ENCODE measurements around the gene DLG2. TPM values are rescaled to one million over a fixed set of nuclear protein-coding genes. Genes with fewer than 3 reads are reported as not detected.

Gene DLG2
- polyA plus RNA-seq, 3 donors = 0.24 to 0.39 TPM; not detected in 1

- no peaks in the 10 kb centered on the region for H4K20me1 ChIP-seq (ENCODE audit: insufficient read depth, low read length)
- DNase-seq = no peak
- H3K36me3 ChIP-seq (replicated peaks in 1 of 2; ENCODE audit: control insufficient read depth in 1 of 2, insufficient read depth in 2 of 2, low read length in 2 of 2) = no peaks in the 10 kb centered on the region
- no CpG with 5 or more reads among the region's 3 CpGs for WGBS (ENCODE audit: insufficient coverage)
- no peak overlapping the region for H3K27ac ChIP-seq (ENCODE audit: low read depth in 1 of 2, low read length in 2 of 2)
- H3K4me3 Mint-ChIP-seq = no peak overlapping the region
- H2AFZ ChIP-seq (ENCODE audit: insufficient read depth, low read depth, low read length, poor library complexity, severe bottlenecking) = no peak overlapping the region
- no peaks in the 10 kb centered on the region for H3K36me3 Mint-ChIP-seq
- no peak overlapping the region for H3K9ac ChIP-seq (ENCODE audit: insufficient read depth, low read length, poor library complexity, severe bottlenecking)
- H3K4me1 Mint-ChIP-seq = no peaks in the 10 kb centered on the region
- H3K79me2 ChIP-seq (ENCODE audit: insufficient read depth, low read length) = no peaks in the 10 kb centered on the region
- peaks cover 0 to 1% (median 0%) of the 10 kb centered on the region in 3 donors for H3K27me3 Mint-ChIP-seq (ENCODE audit: low read depth in 3 of 3)
- H3K27me3 ChIP-seq (ENCODE audit: control insufficient read depth in 2 of 2, insufficient read depth in 2 of 2, low read length in 2 of 2) = no peaks in the 10 kb centered on the region
- H3K4me3 ChIP-seq (replicated peaks in 1 of 3; ENCODE audit: low read depth in 2 of 3, low read length in 3 of 3) = no peak overlapping the region
- H3K27ac Mint-ChIP-seq = no peak overlapping the region
- H3K9me3 Mint-ChIP-seq = peaks cover 0 to 7% (median 0%) of the 10 kb centered on the region in 7 donors
- no peak overlapping the region for H3K4me2 ChIP-seq (replicated peaks; ENCODE audit: extremely low read depth, low read length, poor library complexity, severe bottlenecking)
- H3K4me1 ChIP-seq (ENCODE audit: control insufficient read depth in 1 of 2, insufficient read depth in 2 of 2, low read length in 2 of 2) = no peaks in the 10 kb centered on the region
- intact Hi-C loops (cut with micrococcal nuclease) = no loop called here
- no peaks in the 10 kb centered on the region for H3K9me3 ChIP-seq (replicated peaks in 1 of 2; ENCODE audit: control insufficient read depth in 1 of 2, insufficient read depth in 1 of 2, low read length in 2 of 2)
- TF ChIP-seq CTCF (IDR thresholded peaks at IDR 0.05) = no peak
These were observed 2001.8 kb downstream of the DLG2 start for GRCh38 chr11:83625336-83625735.

- H3K4me3 ChIP-seq (replicated peaks in 1 of 3; ENCODE audit: low read depth in 2 of 3, low read length in 3 of 3) = no peak overlapping the region
- H3K27me3 ChIP-seq (ENCODE audit: control insufficient read depth in 2 of 2, insufficient read depth in 2 of 2, low read length in 2 of 2) = no peaks in the 10 kb centered on the region
- no peak for DNase-seq
- intact Hi-C loops (cut with micrococcal nuclease) = no loop called here
- H3K9ac ChIP-seq (ENCODE audit: insufficient read depth, low read length, poor library complexity, severe bottlenecking) = no peak overlapping the region
- H3K4me3 Mint-ChIP-seq = no peak overlapping the region
- H3K27ac Mint-ChIP-seq = no peak overlapping the region
- no peaks in the 10 kb centered on the region for H3K4me1 Mint-ChIP-seq
- H3K36me3 Mint-ChIP-seq = no peaks in the 10 kb centered on the region
- H3K36me3 ChIP-seq (replicated peaks in 1 of 2; ENCODE audit: control insufficient read depth in 1 of 2, insufficient read depth in 2 of 2, low read length in 2 of 2) = no peaks in the 10 kb centered on the region
- H3K27ac ChIP-seq (ENCODE audit: low read depth in 1 of 2, low read length in 2 of 2) = no peak overlapping the region
- no peak for TF ChIP-seq CTCF (IDR thresholded peaks at IDR 0.05)
- no peaks in the 10 kb centered on the region for H3K9me3 ChIP-seq (replicated peaks in 1 of 2; ENCODE audit: control insufficient read depth in 1 of 2, insufficient read depth in 1 of 2, low read length in 2 of 2)
- no CpG with 5 or more reads among the region's 1 CpG for WGBS (ENCODE audit: insufficient coverage)
- no peak overlapping the region for H3K4me2 ChIP-seq (replicated peaks; ENCODE audit: extremely low read depth, low read length, poor library complexity, severe bottlenecking)
- peaks cover 0 to 3% (median 0%) of the 10 kb centered on the region in 3 donors for H3K27me3 Mint-ChIP-seq (ENCODE audit: low read depth in 3 of 3)
- no peaks in the 10 kb centered on the region for H4K20me1 ChIP-seq (ENCODE audit: insufficient read depth, low read length)
- H3K9me3 Mint-ChIP-seq = peaks cover 0 to 4% (median 0%) of the 10 kb centered on the region in 7 donors
- H2AFZ ChIP-seq (ENCODE audit: insufficient read depth, low read depth, low read length, poor library complexity, severe bottlenecking) = no peak overlapping the region
- H3K79me2 ChIP-seq (ENCODE audit: insufficient read depth, low read length) = no peaks in the 10 kb centered on the region
- no peaks in the 10 kb centered on the region for H3K4me1 ChIP-seq (ENCODE audit: control insufficient read depth in 1 of 2, insufficient read depth in 2 of 2, low read length in 2 of 2)
These were observed 2009.5 kb downstream of the DLG2 start for GRCh38 chr11:83617671-83618070.

All from CD14-positive monocyte (primary cell).